GDM1 (cell line): Measurements from ENCODE around the gene MAST4.

ENCODE experiments used
- DNase-seq: peaks from one replicate; lab custom pipeline; 2025; lab: John Stamatoyannopoulos, UW

MAST4 gene

GRCh38 chr5:66960369-66961137 lies 364.4 kb downstream of the MAST4 start:
- no peak for DNase-seq

DNA sequence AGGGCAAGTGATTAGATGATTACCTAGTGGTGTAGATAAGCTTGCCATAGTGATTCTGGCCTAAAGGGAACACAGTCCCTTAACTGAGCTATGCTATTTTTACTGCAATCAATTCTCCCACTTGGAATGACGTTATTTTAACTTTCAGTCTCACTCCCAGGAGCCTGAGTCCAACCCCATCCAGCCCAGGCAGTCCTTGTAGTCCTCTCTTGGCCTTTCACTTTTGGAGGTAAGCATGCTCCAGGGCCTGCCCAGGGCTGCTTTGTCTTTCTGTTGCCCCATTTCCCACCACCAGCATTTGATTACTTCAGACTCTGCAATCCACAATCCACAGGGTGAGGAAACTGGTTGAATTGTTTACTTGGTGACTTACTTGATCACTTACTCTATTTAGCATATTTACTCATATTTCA lies 367.4 kb downstream of the MAST4 start:
- no peak for DNase-seq

DNA sequence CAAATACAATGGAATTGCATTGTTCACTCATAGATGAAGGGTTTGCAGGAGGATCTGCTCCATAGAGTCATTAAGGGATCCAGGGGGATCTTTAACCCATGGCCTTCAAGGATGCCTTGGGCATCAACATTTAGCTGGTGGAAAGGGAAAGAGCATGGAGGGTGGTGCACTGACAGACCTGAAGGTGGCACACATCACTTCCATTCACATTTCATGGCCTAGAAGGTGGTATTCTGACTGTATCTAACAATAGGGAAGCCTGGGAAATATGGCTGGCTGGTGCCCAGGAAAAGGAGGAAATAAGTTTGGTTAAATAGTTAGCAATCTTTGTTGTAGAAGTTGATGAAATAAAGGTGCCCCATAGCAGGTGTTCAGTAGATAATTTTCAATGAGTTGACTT lies 370.2 kb downstream of the MAST4 start:
- no peak for DNase-seq

- DNase-seq, result no peak
Observed at GRCh38 chr5:66967102-66967501, 370.9 kb downstream of the MAST4 start.

DNA sequence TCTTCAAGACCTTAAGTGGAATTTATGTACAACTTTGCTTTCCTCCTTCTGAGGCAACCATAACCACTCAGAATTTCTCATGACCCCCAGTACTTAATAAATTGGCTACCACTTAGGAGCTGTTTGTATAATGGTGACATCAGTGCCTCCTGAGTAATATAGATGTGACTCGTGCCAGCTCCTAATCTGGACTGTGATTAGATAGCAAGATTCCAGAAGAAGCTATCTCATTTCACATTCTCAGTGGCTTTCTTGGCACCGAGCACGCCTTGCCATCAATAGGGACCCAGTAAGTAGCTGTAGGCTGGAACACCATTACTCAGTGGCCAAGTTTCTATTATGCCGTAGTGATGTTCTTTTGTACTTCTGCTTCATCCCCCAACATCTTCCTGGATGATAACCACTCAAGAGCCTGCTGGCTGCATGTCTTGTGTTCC lies 371.7 kb downstream of the MAST4 start:
- no peak for DNase-seq

DNA sequence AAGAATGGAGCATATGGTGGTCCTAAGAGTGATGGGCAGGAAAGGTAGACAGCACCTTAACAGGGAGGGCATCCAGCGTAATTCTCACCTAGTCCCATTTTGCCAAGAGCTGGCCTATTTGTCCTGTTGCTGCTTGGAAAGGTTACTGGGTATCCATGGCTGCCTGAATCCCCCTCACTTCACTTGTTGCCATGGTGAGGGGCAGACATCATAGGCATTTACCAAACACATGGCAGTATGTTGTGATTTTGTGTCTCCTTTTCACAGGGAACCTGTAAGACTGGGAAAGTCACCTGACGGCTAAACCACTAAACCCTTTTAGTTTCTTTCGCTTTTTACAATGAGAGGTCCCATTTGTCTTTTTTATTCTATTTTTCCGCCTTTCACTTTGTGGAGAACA lies 373.3 kb downstream of the MAST4 start:
- no peak for DNase-seq

DNA sequence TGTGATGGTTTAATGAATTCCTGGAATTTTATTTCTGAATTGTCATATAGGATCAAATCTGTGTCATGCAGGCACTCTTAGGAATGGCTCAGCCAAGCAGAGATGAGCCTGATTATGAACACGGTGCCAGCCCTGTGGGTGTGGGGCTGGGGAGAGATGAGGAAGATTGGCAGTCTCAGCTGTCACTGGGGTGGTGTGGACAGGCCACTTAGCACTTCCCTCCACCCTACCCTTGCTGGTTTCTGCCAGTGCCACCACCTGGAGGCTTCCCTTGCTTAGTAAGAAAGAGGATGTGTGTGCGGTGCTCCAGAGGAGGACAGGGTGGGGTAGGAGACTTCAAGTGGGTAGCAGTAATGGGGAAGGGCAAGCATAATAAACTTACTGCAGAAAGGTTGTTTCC lies 373.8 kb downstream of the MAST4 start:
- DNase-seq, result no peak

- DNase-seq, result no peak
Observed at GRCh38 chr5:66972004-66972403, 375.8 kb downstream of the MAST4 start.

GRCh38 chr5:66974256-66974655 lies 378.1 kb downstream of the MAST4 start:
- no peak for DNase-seq

DNA sequence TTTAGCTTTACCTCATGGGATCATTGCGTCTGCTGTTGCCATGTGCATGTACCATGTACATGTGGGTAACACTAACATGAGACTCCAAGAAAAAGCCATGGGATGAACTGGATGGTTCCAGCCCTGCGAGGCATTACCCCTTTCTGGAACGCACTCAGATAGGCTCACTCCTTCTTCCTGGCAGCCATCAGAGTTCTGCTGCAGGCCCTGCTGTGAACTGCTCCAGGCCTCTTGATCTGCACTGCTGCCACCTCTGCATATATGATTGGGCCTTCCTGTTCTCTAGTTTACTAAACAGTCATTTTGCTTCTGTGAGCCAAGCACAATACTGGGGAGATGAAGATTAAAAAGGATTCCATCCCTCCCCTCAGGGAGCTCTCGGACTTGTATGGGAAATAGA lies 379.9 kb downstream of the MAST4 start:
- no peak for DNase-seq

DNA sequence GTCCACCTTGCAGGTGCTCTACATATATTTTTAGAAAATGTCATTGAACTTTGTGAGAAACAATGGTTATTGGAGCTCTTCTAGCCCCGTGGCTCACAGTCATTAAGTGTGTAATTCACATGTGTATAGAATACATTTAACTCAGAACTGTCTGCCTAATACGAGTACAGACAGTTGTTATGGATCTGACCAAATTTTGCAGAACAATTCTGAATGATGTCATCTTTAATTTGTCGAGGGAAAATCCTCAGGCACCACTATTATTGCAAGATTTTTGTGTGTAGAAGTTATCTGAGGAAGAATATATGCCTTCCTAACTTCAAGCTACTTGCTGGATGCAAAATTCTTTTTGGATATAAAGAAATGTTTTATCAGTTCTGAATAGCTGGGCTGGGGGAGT lies 383.5 kb downstream of the MAST4 start:
- no peak for DNase-seq

DNA sequence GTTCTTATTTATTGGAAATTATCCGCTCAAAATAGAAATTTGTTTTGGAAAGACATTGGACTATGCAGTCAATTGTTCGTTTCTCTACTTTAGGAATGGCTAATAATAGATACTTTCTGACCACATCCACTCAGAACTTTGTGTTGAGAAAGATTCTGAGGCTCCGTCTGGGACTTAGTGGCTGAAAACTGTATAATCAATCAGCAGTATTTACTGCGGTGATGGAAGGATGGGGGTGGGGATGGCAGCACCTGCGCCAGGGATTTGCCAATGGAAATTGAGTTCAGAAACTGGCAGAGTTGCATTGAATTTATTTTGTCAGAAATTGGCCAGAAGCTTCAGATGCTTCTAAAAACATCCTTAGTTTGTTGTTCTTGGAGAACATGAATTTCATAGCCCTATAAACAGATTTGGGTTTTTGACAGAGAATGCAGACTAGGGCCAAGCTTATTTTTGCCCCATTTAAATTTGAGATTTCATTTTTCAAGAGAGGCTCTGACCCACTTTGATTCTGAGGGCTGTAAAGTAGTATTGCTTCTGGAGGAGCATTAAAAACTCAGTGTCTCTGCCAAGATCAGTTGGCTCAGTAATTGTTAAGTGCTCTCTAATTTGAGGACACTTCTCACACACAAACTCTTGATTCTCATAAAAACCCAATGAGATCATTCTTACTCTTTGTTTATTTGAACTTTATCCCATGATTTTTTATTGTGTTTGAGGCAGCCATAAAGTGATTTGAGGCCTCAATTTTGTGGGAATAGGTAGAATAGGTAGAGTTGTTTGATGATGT lies 385.3 kb downstream of the MAST4 start:
- DNase-seq, result no peak

DNA sequence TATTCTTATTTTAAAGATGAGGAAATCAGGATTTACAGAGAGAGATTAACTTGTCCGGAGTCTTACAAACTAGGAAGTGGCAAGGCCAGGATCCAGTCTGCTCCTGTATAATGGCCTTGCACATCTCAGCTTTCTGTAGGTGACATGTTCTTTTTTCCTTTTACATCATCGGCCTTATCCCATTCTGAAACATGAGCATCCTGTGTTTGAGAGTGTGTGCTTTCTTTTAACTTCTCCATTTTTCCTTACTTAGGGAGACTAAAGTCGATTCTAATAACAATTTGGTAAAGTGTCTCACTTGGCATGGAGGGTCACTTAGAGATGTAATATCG lies 385.8 kb downstream of the MAST4 start:
- no peak for DNase-seq

DNA sequence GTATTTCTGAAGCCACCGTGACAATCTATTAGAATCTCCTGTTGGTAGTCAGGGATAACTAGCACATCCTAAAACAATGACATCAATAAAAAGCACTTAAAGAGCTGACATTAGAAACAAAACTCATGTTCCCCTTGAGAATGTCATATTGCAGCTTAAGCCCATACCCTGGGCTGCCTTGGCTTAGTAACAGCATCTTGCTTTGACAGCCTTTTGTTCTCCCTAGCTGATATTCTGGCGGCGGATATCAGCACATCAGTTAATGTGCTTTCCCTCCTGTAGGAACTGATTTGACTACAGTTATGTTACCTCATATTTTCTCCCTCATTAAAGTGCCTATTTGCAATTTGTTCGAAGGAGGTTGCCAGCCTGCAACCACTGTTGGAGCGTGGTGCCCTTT lies 386.3 kb downstream of the MAST4 start:
- DNase-seq, result no peak

DNA sequence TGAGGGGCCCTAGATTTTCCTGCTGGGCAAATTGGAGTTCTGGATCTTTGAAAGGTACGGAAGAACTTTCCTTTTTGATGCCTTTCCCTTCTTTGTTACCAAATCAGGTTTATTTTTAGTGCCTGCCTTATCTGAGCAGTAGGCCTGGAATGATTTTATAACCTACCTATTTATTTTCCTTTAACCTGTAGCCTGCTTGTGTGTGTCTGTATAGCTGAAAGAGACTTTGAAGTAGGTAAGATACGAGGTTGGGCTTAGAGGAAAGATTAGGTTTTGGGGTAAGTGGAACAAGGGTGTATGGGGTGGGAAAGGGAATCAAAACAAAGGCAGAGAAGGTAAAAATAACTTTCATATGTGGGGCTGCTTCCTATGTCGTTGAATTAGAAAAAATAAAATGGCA lies 389.2 kb downstream of the MAST4 start:
- DNase-seq, result no peak

DNA sequence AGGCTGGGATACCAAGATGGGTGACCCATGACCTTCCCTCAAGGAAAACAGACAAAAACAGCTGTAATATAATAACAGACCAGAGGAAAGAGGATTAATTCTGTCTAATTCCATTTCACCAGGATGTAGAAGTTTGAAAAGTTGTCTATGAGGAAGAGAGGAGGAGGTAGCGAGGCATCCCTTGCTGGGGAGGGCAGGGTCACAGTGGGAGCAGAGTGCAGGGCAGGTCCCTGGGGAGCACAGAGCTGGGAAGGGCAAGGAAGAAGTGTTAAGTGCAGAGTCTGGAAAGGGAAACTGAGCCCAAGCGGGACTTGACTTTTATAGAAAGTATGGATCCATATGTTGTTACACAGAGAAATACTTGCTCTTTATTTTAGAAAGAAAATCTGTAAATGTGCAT lies 389.8 kb downstream of the MAST4 start:
- DNase-seq, result no peak

DNA sequence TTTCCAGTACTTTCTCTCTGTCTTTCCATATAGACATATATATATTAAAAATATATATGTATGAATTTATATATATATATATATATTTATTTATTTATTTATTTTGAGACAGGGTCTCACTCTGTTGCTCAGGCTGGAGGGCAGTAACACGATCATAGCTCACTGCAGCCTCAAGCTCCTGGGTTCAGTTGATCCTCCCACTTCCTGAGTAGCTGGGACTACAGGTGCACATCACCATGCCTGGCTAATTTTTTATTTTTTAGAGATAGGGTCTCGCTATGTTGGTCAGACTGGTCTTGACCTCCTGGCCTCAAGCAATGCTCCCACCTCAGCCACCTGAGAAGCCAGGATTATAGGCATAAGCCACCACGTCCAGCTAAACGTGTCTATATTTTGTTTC lies 390.3 kb downstream of the MAST4 start:
- no peak for DNase-seq

GRCh38 chr5:66987126-66987525 lies 390.9 kb downstream of the MAST4 start:
- DNase-seq, result no peak

DNA sequence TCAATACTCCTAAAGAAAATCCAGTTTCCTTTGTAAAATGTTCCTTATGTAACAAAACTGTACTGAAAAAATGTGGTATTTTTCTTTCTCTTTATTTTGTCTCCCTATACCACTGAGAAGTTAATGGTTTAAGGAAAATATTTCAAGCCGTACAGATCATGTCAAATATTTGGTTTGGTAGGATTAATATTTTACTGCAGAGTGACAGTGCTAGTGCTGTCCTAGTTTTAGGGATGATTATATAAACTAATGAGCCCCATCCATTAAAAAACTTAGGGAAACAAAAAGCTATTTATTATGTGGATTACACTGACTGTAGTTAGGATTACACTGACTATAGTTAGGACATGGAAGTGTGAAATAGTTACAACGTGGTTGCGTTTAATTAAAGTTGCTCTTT lies 391.3 kb downstream of the MAST4 start:
- DNase-seq, result no peak

DNA sequence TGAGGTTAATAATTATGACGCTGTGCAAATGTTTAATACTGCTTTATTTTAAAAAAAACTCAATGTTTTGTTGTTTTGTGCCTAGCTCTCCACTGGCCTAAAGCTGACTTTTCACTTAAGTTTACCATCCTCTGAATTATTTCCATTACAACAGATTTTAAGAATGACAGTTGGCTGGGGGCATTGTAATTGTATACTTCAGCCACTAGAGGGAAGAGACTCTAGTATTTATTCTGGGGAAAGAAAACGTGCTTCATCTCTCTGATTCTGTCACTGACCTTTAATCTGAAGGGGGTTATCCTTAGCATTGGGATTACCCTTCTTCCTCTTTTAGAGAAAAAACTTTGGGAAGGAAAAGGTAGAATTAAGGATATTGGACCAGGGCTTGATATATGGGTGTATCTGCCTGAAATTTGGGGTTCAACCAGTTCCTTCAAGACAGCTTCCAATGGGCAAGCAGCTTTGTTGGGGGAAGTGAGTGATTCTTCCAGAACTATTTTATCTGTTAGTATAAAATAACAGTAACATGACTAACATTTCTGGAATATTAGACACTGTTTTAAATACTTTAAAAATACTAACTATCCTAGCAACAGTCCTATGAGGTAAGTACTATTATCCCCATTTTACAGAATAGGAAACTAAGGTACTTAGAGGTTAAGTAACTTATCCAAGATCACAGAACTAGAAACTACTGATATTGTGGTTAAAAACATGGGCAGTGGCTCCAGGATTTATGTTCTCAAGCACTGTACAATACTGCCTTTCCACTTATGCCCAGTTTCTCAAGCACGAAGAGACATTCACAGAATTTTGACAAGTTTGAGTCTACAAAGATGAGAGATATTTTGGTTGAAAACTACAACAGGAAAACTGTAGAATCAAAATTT lies 392.0 kb downstream of the MAST4 start:
- no peak for DNase-seq

DNA sequence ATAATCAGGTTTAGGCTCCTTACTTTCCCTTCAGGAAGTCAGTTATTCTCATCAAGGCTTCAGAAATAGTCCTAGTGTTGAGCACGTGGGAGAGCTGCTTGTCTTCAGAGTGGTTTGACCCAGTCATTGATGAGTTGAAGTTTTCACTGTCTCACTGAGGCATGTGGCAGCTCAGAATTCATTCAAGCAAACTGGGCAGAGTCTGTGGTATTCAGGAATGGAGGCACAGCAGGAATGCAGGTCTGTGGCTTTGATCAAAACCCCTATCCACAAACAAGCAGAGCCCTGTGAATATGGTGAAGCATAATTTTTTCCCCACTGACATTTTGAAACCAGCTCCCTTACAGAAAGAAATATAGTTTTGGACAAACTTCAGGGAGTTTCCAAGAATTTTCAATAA lies 393.1 kb downstream of the MAST4 start:
- DNase-seq, result no peak

DNA sequence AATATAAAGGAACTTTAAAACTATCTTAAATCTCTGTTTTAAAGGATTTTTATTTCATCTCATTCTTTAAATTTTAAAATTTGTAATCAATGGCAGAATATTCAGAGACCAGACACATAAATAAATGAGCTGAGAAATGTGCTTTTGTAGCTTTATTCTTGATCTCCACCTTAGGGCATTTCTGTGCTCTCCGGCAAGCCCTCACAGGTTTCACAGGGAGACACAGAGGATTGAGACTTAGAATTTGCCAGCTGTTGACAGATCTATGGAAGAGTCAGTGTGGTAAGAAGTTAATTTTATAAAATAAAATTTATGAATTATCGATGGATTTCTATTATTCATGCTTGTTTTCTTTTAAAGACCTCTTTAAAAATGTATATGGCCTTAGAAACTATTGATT lies 393.6 kb downstream of the MAST4 start:
- no peak for DNase-seq

GRCh38 chr5:66991746-66992145 lies 395.6 kb downstream of the MAST4 start:
- DNase-seq, result no peak
